ENCODE results near the gene ALK.

The ALK gene

DNA sequence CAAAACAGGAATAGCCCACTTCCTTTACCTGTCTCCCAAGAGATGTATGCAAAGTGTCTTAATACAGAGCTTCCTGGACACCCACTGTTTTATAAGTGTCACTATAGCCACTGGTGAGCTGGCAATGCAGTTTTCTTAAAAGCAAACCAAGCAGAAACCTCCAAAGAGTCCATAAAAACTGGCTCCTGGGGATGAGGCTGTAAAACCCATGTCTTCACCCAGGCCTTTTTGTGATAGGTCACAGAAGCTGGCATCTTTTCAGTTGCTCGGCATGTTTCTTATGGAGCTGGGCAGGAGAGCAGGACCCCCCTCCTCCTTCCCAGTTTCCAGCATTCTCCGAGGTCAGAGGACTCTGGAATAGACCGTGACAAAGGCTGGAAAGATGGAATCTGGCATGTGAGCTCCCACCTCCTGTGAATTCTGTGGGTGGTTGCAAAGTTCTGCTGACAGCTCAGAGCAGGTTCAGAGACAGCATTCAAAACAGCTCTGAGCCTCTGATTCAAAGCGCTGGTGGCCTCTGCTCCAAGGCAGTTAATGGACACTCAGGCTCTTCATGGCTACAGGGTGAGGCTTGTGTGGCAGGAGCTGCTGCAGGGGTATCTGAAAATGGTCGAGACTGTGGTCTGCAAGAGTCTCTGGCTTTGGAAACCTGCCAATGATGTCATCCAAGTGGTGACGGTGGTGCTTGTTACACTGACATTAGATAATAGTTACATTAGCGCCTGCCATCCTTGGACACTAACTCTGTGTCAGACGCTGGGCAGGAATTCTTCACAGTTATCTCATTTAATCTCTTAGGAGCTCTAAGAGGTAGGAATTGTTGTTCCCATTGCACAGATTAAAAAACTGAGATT lies 522.8 kb downstream of the ALK start:
- no peak for DNase-seq (ENCODE audit: low read depth)

DNA sequence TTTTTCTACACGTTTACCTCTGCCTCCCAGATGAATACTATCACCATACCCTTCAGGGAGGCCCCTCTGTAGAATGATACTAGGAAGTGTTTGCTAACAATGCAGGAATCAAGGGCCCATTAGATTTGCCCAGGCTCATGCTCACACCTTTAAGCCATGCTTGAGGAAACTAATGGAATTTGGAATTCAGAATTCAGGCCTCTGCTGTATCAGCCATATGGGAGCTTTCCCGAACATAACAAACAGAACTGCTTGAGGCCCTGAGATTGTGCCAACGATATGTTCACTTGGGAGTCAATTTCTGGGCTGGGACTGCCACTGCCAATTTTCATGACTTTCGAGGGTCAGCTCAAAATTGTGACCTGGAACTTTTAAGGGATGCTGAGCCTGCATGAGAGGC lies 523.7 kb downstream of the ALK start:
- DNase-seq (ENCODE audit: low read depth): no peak

DNA sequence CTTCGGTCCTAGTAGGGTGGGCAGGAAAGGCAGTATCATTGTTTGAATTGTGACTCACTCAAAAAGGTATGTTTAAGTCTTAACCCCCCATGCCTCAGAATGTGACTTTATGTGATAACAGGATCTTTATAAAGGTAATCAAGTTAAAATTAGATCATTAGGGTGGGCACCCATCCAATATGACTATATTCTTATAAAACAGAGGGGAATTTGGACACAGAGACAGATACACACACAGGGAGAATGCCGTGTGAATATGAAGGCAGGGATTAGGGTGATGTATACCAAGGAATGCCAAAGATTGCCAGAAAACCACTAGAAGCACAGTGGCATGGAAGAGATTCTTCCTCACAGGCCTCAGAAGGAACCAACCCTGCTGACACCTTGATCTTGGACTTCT lies 524.3 kb downstream of the ALK start:
- no peak for DNase-seq (ENCODE audit: low read depth)

DNA sequence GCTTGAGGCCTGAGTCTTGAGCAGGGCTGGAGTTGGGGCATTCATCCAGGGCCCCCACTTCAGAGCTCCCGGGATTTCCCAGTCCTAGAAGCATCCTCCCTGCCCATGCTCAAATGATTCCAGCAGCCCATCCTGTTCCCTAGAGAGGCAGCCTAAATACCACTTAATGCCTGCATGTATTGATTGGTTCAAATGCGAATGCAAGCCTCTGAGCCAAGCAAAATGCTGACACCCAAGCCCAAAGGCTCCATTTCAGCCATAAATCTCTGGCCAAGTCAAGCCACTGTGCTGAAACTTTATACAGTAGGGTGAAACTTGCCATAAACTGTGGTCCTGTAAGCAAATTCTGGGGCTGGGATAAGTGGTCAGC lies 526.4 kb downstream of the ALK start:
- no peak for DNase-seq (ENCODE audit: low read depth)

DNA sequence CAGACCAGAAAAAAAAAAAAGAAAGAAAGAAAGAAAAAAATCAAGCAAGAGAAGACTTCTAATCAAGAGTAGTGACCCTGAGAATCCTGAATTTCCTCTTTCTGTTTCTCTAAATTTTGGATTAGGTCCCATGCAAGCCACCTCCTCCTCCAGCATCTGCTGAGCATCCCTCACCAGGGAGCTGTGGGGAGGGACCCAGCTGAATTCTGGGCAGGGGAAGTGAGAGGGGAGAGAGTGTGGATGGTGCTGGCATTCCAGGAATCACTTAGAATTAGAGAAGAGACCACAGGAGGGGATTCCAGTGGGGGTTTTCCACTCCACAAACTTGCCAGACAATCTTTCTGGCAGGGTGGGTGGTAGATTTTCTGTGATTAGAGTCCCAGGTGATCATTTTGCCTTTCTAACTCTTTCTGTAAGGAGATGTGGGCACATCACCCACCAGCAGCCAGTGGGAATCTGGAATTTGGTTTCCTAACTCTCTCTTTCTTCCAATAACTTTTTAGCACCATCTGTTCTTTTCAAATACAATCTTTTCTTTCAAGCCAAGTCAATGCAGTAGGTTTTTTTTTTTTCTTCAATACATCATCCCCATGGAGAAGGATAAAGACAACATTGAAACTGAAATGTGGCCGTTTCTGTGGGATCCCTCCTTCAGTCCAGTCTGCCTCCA lies 526.9 kb downstream of the ALK start:
- no peak for DNase-seq (ENCODE audit: low read depth)

DNA sequence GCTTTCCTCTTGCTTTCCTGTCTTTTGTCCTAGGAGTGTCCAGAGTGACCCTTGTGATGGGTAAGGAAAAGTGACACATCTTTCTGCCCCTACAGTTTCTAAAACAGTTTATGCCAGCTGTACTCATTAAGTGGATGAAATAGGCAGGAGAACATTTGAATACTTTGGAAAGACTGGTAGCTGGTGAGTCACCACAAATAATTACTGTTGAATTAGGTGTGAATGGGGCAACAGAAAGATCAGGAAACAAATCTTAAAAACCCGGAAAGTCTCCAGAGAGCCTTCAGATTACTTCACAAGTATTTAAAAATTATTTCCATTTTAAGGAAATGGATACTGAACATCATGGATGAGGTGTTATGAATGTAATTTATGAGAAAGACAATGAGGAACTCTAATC lies 527.7 kb downstream of the ALK start:
- no peak for DNase-seq (ENCODE audit: low read depth)

DNA sequence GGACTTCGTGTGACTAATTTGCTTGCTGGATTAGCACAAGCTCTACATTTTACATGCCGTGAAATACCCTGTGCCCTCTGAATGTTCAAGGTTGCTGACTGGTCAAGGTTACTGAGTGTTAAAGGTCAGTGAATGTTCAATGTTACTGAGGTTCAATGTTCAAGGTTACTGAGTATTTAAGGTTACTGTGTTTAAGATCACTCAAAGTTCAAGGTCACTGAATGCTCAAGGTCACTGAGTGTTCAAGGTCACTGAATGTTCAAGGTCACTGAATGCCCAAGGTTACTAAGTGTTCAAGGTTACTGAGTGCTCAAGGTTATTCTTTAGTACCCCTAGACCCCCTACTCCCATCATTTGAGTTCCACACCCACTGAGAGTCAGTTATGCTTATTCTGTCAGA lies 528.6 kb downstream of the ALK start:
- DNase-seq (ENCODE audit: low read depth): no peak

DNA sequence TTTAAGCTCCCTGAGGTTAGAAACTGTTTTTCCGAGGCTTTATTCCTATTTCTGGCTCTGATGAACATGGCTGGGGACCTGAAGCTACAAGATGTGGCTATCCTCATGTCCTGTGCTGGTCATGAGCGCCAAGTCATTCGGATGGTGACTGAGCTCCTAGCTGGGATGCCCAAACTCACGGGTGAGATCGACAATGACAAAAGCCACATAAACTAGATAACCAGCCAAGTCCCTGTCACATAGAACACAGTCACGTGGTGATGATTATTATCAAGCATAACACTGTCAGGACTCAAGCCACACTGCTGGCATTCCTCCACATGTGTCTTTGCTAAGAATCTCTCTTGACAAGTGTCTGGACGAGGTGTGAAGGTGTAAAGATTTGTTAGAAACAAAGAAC lies 531.2 kb downstream of the ALK start:
- DNase-seq (ENCODE audit: low read depth): no peak

DNA sequence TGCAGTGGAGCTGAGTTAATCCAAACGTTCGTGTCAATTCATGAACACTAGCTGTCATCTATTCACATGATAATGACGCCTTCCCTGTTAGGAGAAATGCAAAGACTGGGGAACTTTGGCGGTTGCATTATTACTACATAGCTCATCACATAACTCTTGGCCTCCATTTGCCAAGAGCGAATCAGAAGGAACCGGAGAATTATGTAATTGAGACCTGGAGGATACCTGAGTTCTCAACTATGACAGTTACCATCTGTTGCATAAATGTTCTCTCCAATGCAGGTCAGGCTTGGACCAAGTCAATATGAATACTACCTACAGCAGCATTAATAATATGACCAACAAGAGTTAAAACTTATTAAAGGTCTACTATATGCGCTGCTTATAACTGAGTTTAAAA lies 531.7 kb downstream of the ALK start:
- no peak for DNase-seq (ENCODE audit: low read depth)

DNA sequence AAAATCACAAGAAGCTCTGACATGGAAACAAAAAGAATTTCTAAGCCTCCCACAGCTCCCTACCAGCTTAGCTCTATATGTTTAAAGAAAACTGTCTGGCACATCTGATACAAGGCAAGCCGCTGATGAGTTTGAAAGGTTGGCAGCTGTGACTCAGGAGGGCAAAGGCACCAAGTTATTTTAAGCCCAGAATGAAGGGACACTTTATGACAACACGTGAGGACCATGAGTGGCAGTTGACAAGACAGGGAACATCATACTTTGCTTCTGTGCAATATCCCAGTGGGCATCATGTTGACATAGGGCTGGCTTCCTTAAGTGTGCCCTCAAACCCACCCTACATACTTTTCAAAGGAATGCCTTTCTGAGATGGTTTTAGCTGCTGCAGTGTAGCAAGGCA lies 533.3 kb downstream of the ALK start:
- DNase-seq (ENCODE audit: low read depth): no peak

DNA sequence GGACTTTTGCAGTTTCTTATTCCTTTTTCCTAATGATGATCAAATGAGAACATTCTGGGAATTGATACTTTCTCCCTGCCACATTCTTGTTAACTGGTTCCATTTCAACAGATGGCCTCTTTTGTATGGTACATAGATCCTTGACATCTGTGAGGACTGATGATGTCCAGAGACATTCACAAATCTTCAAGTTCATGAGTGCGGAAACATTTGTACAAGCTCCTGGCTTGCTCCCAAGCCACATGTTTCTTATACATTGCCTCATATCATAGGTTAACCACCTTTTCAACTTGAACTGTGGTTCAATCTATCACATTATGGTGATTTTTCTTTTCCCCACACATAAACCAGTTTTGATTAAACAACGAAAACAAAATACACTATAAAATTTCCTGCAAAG lies 538.9 kb downstream of the ALK start:
- no peak for DNase-seq (ENCODE audit: low read depth)

DNA sequence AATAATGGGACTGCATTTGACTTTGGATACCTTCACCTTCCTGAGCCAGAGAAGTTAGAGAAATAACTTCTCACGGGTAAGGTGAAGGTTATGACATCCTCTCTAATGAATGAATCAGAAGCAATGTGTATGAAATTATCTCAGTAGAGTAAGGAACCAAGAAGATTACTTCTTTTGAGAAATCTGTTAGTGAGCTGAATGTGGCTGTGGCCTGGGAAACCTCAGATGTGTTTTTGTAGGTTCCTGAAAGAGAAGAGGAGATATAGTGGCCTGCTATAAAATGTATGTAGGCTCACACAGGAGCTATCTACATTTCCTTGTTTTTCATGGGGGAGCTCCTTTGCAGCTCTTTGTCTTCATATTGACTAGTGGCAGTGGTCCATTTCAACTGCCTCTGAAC lies 543.6 kb downstream of the ALK start:
- no peak for DNase-seq (ENCODE audit: low read depth)

DNA sequence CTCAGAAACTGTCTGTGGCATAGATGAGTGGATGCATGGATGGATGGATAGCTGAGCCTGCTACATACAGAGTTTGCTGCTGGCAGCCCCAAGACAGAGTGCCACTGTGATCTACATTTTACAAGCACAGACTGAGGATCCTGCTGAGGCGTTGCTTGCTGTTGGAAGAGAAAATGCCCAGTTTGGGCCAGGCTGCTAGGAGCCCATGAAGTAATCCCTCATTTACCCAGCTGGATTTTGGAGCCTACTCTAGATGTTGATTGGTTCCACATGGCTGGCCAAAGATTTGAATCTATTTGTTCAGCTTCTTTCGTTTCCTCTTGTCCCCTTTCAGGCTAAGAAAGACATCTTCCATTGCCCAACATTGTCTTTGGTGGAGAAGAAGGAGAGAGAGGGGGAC lies 544.8 kb downstream of the ALK start:
- no peak for DNase-seq (ENCODE audit: low read depth)

DNA sequence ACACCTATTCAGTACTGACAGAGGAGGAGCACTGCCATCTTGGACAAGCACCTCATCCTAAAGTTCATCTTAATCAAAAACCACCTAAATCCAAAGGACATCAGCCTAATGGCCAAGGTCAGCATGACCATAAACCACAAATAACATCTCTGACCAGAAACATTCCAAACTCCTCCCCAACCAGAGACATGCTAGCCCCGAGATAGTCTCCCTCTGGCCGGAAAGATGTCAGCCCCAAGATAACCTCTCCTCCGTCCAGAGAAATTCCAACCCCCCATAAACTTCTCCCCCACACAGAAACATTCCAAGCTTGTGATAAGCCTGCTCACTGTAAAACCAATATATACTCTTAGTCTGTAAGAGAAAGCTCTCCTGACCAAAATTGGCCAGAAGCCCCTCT lies 545.5 kb downstream of the ALK start:
- DNase-seq (ENCODE audit: low read depth): no peak

DNA sequence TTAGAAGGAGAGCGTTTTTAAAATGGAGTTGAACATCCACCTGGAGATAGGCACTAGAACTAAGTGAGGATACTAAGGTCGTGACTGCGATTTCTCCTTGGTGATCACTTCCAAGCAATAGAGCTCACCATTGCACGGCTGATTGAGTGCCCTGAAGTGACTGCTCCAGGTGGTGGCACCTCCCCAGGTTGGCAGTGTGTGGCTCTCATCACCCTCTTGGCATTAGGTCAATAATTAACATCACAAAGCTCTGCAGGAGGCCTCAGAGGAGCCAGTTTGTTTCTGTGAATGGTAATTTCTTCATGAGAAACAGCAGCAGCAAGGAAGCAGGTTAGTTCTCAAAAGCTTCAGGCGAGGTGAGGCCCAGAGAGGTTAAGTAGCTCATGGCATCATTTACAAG lies 546.6 kb downstream of the ALK start:
- DNase-seq (ENCODE audit: low read depth): no peak

DNA sequence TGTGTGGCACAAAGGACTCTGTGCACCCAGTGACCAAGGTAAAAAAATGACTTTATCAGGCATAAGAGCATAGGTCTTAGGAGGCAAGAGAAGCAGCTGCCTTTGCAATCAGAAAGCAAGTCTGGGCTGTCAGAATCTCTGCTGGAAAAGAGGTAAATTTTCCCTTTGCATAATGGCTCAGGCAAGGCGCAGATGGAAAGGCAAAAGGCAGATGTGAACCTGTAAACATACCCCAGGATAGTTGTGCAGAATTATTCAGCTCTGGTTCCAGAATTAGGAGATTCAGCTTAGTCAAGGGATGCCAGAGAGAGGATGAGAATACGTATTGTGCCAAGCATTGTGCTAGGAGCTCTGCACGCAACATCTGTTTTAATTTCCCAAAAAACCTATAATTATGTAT lies 547.5 kb downstream of the ALK start:
- DNase-seq (ENCODE audit: low read depth): no peak

DNA sequence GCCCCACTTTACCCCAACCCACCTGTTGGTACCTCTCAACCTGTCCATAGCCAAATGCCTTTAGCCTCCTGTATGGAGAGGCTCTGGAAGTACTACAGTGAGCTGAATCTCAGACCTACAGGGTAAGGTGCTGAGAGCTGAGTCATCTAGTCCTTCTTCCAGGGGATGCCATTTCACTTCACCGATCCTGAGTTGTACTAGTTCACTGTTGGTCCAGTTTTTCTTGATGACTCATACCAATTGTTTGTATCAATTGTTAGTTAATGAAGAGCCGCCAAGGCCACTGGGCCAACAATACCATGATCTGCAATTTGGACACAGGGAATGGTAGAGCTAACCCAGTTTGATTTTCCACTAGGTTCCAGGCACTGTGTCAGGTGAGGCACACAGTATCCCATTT lies 549.2 kb downstream of the ALK start:
- no peak for DNase-seq (ENCODE audit: low read depth)

DNA sequence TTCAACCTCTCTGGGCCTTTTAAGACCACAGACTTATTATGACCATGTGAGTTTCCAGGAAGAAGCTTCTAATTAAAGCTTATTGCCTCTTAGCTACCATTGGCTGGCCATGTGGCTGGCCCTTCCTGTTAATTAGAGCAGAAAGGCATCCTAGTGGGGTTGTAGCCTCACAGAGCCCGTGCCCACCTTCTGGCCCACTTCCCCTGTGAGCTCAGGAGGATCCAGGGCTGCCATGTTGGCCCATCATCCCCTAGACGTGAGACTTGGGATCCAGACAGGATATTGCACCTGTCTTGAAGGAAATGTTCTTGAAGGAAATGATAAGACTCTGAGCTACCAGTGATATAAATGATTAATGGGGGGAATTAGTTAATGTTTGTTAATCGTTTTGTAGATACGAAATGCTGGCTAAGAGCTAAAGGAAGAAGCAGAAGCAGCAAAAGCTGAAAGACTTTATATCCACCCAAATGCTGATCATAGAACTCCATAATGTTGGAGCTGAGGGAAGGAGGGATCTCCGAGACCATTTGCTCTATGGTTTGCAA lies 550.7 kb downstream of the ALK start:
- DNase-seq (ENCODE audit: low read depth): no peak

DNA sequence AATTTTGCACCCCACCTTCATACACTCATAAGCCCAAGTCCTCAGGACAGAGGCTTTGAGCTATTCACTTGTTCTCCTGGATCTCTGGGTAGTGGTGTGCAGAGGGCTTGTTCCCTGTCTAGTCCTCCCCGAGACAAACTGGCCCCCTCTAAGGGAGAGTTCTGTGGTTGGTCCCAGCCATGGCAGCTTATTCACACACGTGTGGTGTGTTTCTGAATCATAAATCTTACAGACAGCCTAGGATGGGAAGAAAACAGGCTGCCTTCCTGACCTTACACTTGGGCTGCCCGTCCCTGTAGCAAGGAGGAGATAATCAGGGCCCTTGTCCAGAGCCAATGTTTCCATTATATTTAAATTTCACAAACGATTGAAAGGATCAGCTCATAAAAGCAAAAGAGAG lies 551.2 kb downstream of the ALK start:
- no peak for DNase-seq (ENCODE audit: low read depth)

DNA sequence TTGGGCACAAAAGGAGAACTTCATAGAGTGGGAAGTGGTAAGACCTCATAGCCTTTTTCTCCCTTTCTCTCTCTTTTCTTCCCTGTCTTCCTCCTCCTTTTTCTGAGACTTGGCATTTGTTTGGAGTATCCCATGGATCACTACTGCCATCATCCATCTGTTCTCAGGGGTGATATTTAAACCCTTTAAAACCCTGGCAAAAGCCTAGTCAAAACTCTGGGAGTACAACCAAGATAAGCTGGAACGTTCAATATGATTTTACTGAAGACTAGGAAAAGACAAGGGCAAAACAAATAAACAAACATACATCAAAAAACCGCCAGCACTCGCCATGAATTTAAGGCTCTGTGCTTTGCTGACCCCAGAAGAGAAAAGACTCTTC lies 552.7 kb downstream of the ALK start:
- DNase-seq (ENCODE audit: low read depth): no peak

DNA sequence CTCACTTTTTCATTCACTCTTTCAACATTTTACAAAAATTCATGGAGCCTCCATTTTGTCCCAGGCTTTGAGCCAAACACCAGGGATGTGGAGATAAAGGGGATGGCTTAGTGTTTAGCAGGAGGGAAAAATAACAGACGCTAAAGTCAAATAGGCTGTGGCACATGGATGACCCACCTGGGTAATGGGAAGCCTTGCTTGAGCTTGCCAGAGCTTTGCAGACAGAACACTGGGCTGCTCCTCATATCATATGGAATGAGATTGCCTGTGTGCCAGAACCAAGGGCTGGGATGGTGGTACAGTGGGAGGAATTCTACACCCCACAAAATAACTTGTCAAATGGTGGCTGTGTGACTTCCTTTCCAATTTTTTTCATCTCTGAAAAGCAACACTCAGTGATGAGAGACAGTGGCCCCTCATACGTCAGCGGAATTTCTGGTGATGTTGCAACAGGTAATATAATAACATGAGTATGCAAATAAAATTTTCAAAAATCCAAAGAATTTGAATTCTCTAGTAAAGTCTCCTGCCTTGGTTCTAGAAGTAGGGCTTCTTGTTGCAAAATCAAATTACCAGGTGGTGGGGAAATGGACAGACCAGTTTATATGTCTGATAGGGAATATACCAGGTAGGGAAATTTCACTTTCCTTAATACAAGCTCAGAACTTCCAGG lies 553.3 kb downstream of the ALK start:
- DNase-seq (ENCODE audit: low read depth): no peak

DNA sequence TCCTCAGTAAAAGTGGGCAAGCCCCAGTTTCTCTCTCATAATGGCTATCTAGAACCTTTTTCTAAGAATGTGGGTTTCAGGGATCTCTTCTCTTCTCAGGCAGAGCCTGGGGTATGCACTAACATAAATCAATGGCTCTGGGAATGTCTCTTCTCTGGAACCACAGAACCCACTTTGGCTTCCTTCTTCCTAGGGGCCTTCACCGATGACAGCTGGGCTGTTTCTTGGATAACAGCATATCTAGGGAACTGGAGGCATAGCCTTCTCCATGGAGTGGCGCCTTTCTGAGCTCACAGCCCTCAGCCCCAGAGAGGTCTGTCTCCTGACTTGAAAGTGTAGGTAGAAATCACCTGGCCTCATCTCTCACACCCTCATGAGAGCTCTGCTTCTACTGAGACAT lies 558.3 kb downstream of the ALK start:
- no peak for DNase-seq (ENCODE audit: low read depth)

DNA sequence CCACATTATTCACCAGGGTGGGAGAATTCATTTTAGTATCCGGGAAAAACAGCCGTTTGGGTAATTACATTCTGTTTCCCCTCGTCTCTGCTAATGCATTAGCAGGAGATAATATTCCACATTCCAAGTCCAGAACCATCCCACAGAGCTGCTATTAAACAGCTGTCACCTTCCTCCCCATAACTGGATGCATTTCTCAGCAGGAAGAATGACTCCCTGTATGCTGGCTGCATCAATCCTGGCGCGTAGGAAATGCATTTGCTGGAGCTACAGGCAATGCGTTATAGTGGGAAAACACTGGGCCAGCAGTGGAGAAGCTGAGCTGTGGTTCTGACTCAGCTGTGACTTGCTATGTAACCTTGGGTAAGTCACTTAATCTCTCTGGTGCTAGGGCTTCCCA lies 560.2 kb downstream of the ALK start:
- DNase-seq (ENCODE audit: low read depth): peak; percentile 4

Measured in stromal cell of bone marrow (primary cell).